K562 (cell line): ENCODE measurements around the gene MRPS10. TPM values are rescaled to one million over a fixed set of nuclear protein-coding genes. Genes with fewer than 3 reads are reported as not detected.

ENCODE experiments used
- ADNP ChIP-seq: fragments of 200-800 bp; sonication (Bioruptor generic); IDR thresholded peaks from 2 replicates; pipeline ENCODE4 v1.6.1; 2016; ENCODE audit warnings: missing genetic modification characterization, missing compliant biosample characterization
- ATF7 ChIP-seq: fragments of 450-650 bp; IDR thresholded peaks from 2 replicates; pipeline ENCODE4 v1.7.1; 2014; ENCODE audit warnings: mild to moderate bottlenecking, moderate library complexity
- BMI1 ChIP-seq: fragments of 150-350 bp; IDR thresholded peaks from 2 replicates; pipeline ENCODE4 v1.6.1; 2014; ENCODE audit warnings: low read length
- CCAR2 ChIP-seq: fragments of 200-400 bp; formaldehyde crosslinking; IDR thresholded peaks from 2 replicates; pipeline ENCODE4 v1.6.1; 2017; ENCODE audit warnings: mild to moderate bottlenecking, low read depth, low read length
- CHD1 ChIP-seq: fragments of 200-600 bp; sonication (generic); IDR thresholded peaks from one replicate; pipeline ENCODE4 v1.6.1; 2012; ENCODE audit warnings: mild to moderate bottlenecking, moderate library complexity, low read length, inconsistent platforms
- CSDE1 ChIP-seq, 2 experiments: fragments of 450-650 bp; IDR thresholded peaks; 2 replicates each; pipeline ENCODE4 v1.6.1; 2016; ENCODE audit warnings: mild to moderate bottlenecking in 1 of 2
- DMBX1 ChIP-seq: fragments of 250-450 bp; sonication (Bioruptor Pico); IDR thresholded peaks from 2 replicates; pipeline ENCODE4 v1.8.0; 2022; ENCODE audit warnings: inconsistent platforms, mild to moderate bottlenecking, moderate library complexity, borderline replicate concordance
- ERF ChIP-seq: fragments of 450-650 bp; formaldehyde crosslinking; IDR thresholded peaks from 2 replicates; pipeline ENCODE4 v1.4.0; 2020; ENCODE audit warnings: mild to moderate bottlenecking, mixed read lengths
- FOXP1 ChIP-seq: sonication (generic); formaldehyde crosslinking; IDR thresholded peaks from 2 replicates; pipeline ENCODE4 v1.8.0; 2022; ENCODE audit warnings: mild to moderate bottlenecking, missing genetic modification reagents
- GTF2A2 ChIP-seq: IDR thresholded peaks from 2 replicates; pipeline ENCODE4 v1.6.1; 2016; ENCODE audit warnings: mild to moderate bottlenecking, missing genetic modification characterization, missing compliant biosample characterization
- GTF2E2 ChIP-seq: fragments of 200-800 bp; sonication (Bioruptor generic); IDR thresholded peaks from 2 replicates; pipeline ENCODE4 v1.6.1; 2016; ENCODE audit warnings: missing genetic modification characterization, missing compliant biosample characterization
- KLF16 ChIP-seq: IDR thresholded peaks from 2 replicates; pipeline ENCODE4 v1.6.1; 2016; ENCODE audit warnings: antibody characterized with exemption
- MAZ ChIP-seq, 2 experiments: fragments of 450-650 bp in 1 of 2; sonication (generic) in 1 of 2; formaldehyde crosslinking; IDR thresholded peaks in 1 of 2; conservative IDR thresholded peaks in 1 of 2; 2 replicates each; pipeline versions ENCODE4 v1.4.0 to v1.5.0; 2020; ENCODE audit warnings: mild to moderate bottlenecking in 1 of 2, missing genetic modification reagents in 1 of 2
- NFATC3 ChIP-seq: fragments of 450-650 bp; IDR thresholded peaks from 2 replicates; pipeline ENCODE4 v1.6.1; 2017; ENCODE audit warnings: mild to moderate bottlenecking
- RBBP5 ChIP-seq: fragments of 200-600 bp; sonication (generic); IDR thresholded peaks from 2 replicates; pipeline ENCODE4 v1.6.1; 2012; ENCODE audit warnings: borderline replicate concordance, mild to moderate bottlenecking, low read length, control low read depth, inconsistent platforms; ENCODE audit not compliant: insufficient read depth, poor library complexity, severe bottlenecking
- RBM22 ChIP-seq: fragments of 200-400 bp; formaldehyde crosslinking; IDR thresholded peaks from 2 replicates; pipeline ENCODE4 v1.6.1; 2018; ENCODE audit warnings: low read length, low read depth; ENCODE audit not compliant: poor library complexity, severe bottlenecking
- SMAD3 ChIP-seq: fragments of 450-650 bp; formaldehyde crosslinking; conservative IDR thresholded peaks from 2 replicates; pipeline ENCODE4 v1.4.0; 2020; ENCODE audit warnings: mild to moderate bottlenecking
- SMARCE1 ChIP-seq: fragments of 450-650 bp; IDR thresholded peaks from 2 replicates; pipeline ENCODE4 v1.7.1; 2016; ENCODE audit warnings: mild to moderate bottlenecking
- TRIM24 ChIP-seq, 2 experiments: fragments of 450-650 bp; IDR thresholded peaks; 2 replicates each; pipeline ENCODE4 v1.6.1; 2016
- ZBTB1 ChIP-seq: sonication (generic); formaldehyde crosslinking; IDR thresholded peaks from 2 replicates; pipeline ENCODE4 v1.8.1; 2023; ENCODE audit warnings: missing genetic modification reagents, low read depth, mild to moderate bottlenecking, borderline replicate concordance
- ZNF384 ChIP-seq: IDR thresholded peaks from 2 replicates; pipeline ENCODE4 v1.6.1; 2012; ENCODE audit warnings: low read depth, low read length, improper control_type of control experiment
- ZNF561 ChIP-seq: fragments of 450-650 bp; formaldehyde crosslinking; conservative IDR thresholded peaks from 2 replicates; pipeline ENCODE4 v1.4.0; 2020; ENCODE audit warnings: mild to moderate bottlenecking, moderate library complexity
- polyA plus RNA-seq, 8 experiments: library from polyadenylated mRNA; depleted of rRNA in 4 of 8; stranded (reverse) in 5 of 8; unstranded in 3 of 8; fragments of >200 nt; fragmentation: Nextera tagmentation in 2 of 8; fragmentation: Illumina TruSeq in 1 of 8; extraction: Ambion mirVana in 2 of 8; extraction: Trizol in 1 of 8; gene quantifications; 2 replicates each; pipeline versions ENCODE4 v1.2.1 to v1.2.3, GENCODE V29; 2011 to 2014; ENCODE audit warnings: inconsistent platforms in 1 of 8, missing spikeins in 1 of 8
- total RNA-seq, 7 experiments: library from RNA; depleted of rRNA in 6 of 7; stranded (reverse); fragments of >200 nt in 6 of 7; fragmentation: Illumina TruSeq in 2 of 7; extraction: Trizol in 2 of 7; gene quantifications; 2 replicates each; pipeline versions ENCODE4 v1.2.1 to v1.2.3, GENCODE V29; 2011 to 2021; ENCODE audit warnings: low replicate concordance in 1 of 7
- TF ChIP-seq, protein P1 (sequence below): fragments of 450-650 bp; IDR thresholded peaks from 2 replicates; pipeline ENCODE4 v1.6.1; 2018; ENCODE audit not compliant: partially characterized antibody
- TF ChIP-seq, protein P2 (sequence below): sonication (generic); formaldehyde crosslinking; IDR thresholded peaks from 2 replicates; pipeline ENCODE4 v1.8.0; 2022; ENCODE audit warnings: mild to moderate bottlenecking, missing genetic modification reagents
- TF ChIP-seq, protein P3 (sequence below): fragments of 450-650 bp; IDR thresholded peaks from 2 replicates; pipeline ENCODE4 v1.6.1; 2017; ENCODE audit warnings: antibody characterized with exemption

The MRPS10 gene
- total and polyA plus RNA-seq, 9 of the 15 experiments (the other 6 are each of a cell fraction or from before 2014, with no cell fraction given), result 48.6 to 166 (median 93.7) TPM

DNA sequence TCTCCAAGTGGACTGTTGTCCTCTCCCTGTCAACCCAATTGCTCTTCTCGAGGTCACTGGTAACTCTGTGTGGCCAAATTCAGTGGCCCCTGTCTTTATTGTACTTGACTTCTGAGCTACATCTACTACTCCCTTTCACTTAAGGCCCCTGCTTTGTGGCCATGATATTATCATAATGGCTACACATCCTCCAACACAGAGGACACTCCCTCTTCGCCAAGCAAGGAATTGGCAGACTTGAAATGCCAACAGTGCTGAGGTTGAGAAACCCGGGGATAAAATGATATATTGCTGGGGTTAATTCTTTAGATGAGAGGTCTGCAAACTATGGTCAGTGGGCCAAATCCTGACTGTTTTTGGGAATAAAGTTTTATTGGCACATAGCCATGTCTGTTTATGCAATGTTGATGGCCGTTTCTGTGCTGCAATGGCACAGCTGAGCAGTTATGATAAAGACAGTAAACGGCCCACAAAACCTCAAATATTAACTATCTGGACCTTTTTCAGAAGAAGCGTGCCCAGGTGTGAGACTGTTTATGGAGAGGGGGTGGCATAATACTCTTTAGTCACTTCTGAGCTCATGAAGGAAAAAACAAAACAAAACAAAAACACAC lies 12.0 kb upstream of the MRPS10 start (continued):
- TF ChIP-seq ATF7, result peak; percentile 21; the same call in 1 of the 2 replicates
- TF ChIP-seq CHD1, result no peak
- no peak for TF ChIP-seq MAZ (CRISPR knock-in tag; conservative IDR thresholded peaks at IDR 0.05 in 1 of 2, IDR thresholded peaks at IDR 0.05 in 1 of 2)
- peak; percentile 45 to 70; a peak in 3 of 4 replicates for TF ChIP-seq TRIM24 (IDR thresholded peaks at IDR 0.05)
- no peak for TF ChIP-seq RBBP5
- no peak for TF ChIP-seq ERF
- no peak for TF ChIP-seq BMI1
- no peak for TF ChIP-seq ZBTB1
- no peak for TF ChIP-seq GTF2A2 (tag)
- TF ChIP-seq, protein P1, sequence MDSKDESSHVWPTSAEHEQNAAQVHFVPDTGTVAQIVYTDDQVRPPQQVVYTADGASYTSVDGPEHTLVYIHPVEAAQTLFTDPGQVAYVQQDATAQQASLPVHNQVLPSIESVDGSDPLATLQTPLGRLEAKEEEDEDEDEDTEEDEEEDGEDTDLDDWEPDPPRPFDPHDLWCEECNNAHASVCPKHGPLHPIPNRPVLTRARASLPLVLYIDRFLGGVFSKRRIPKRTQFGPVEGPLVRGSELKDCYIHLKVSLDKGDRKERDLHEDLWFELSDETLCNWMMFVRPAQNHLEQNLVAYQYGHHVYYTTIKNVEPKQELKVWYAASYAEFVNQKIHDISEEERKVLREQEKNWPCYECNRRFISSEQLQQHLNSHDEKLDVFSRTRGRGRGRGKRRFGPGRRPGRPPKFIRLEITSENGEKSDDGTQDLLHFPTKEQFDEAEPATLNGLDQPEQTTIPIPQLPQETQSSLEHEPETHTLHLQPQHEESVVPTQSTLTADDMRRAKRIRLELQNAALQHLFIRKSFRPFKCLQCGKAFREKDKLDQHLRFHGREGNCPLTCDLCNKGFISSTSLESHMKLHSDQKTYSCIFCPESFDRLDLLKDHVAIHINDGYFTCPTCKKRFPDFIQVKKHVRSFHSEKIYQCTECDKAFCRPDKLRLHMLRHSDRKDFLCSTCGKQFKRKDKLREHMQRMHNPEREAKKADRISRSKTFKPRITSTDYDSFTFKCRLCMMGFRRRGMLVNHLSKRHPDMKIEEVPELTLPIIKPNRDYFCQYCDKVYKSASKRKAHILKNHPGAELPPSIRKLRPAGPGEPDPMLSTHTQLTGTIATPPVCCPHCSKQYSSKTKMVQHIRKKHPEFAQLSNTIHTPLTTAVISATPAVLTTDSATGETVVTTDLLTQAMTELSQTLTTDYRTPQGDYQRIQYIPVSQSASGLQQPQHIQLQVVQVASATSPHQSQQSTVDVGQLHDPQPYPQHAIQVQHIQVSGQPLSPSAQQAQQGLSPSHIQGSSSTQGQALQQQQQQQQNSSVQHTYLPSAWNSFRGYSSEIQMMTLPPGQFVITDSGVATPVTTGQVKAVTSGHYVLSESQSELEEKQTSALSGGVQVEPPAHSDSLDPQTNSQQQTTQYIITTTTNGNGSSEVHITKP, result no peak
- TF ChIP-seq CCAR2, result no peak
- TF ChIP-seq KLF16, result peak; percentile 3; the same call in 1 of the 2 replicates
- TF ChIP-seq CSDE1 (IDR thresholded peaks at IDR 0.05), result no peak
- no peak for TF ChIP-seq ADNP (tag)
- no peak for TF ChIP-seq SMAD3 (CRISPR knock-in tag)
- no peak for TF ChIP-seq FOXP1
- no peak for TF ChIP-seq NFATC3
- no peak for TF ChIP-seq DMBX1 (CRISPR knock-in tag)
- TF ChIP-seq, protein P2, sequence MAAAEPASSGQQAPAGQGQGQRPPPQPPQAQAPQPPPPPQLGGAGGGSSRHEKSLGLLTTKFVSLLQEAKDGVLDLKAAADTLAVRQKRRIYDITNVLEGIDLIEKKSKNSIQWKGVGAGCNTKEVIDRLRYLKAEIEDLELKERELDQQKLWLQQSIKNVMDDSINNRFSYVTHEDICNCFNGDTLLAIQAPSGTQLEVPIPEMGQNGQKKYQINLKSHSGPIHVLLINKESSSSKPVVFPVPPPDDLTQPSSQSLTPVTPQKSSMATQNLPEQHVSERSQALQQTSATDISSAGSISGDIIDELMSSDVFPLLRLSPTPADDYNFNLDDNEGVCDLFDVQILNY (CRISPR knock-in tag), result no peak
- no peak for TF ChIP-seq ZNF561 (CRISPR knock-in tag)
- TF ChIP-seq RBM22, result no peak
- no peak for TF ChIP-seq ZNF384
- TF ChIP-seq, protein P3, sequence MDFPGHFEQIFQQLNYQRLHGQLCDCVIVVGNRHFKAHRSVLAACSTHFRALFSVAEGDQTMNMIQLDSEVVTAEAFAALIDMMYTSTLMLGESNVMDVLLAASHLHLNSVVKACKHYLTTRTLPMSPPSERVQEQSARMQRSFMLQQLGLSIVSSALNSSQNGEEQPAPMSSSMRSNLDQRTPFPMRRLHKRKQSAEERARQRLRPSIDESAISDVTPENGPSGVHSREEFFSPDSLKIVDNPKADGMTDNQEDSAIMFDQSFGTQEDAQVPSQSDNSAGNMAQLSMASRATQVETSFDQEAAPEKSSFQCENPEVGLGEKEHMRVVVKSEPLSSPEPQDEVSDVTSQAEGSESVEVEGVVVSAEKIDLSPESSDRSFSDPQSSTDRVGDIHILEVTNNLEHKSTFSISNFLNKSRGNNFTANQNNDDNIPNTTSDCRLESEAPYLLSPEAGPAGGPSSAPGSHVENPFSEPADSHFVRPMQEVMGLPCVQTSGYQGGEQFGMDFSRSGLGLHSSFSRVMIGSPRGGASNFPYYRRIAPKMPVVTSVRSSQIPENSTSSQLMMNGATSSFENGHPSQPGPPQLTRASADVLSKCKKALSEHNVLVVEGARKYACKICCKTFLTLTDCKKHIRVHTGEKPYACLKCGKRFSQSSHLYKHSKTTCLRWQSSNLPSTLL, result no peak
- no peak for TF ChIP-seq GTF2E2
- peak; percentile 29; the same call in 1 of the 2 replicates for TF ChIP-seq SMARCE1
